SK-N-SH (cell line): ENCODE results near the gene VASN. TPM values are rescaled to one million over a fixed set of nuclear protein-coding genes. Genes with fewer than 3 reads are reported as not detected.

Experiments used
- CTCF ChIA-PET: fragments of 300-600, 350-600 bp; formaldehyde crosslinking; extraction: SDS; loops from one replicate; lab custom pipeline; 2021; lab: Yijun Ruan, JAX
- POLR2A ChIA-PET: fragments of 350-600 bp; sonication (Branson Sonifier 250); formaldehyde crosslinking; extraction: SDS; loops from one replicate; lab custom pipeline; 2020; ENCODE audit warnings: antibody characterized with exemption, inconsistent platforms; lab: Yijun Ruan, JAX
- DNase-seq: peaks from one replicate; pipeline ENCODE4 v3.0.0; 2012
- H2AFZ ChIP-seq: fragments of 200-600 bp; sonication (generic); 2 replicates; pipeline ENCODE4 v1.8.1; 2016; ENCODE audit warnings: antibody characterized with exemption, mild to moderate bottlenecking, low read depth
- H3F3A ChIP-seq: fragments of 200-600 bp; sonication (generic); replicated peaks from 2 replicates; pipeline ENCODE3; 2016; ENCODE audit warnings: antibody characterized with exemption, mild to moderate bottlenecking; ENCODE audit not compliant: insufficient read depth
- H3K27ac ChIP-seq, 2 experiments: fragments of 200-500 bp in 1 of 2; fragments of 200-600 bp in 1 of 2; sonication (Bioruptor generic) in 1 of 2; sonication (generic), shearing (Covaris generic) in 1 of 2; 2 replicates each; pipeline versions ENCODE4 v1.5.1 to v1.6.1; 2014 to 2016; ENCODE audit warnings: low read depth in 2 of 2, inconsistent platforms in 1 of 2, low read length in 1 of 2, mild to moderate bottlenecking in 1 of 2, mixed read lengths in 1 of 2
- H3K27me3 ChIP-seq: fragments of 200-600 bp; sonication (generic), shearing (Covaris generic); 2 replicates; pipeline ENCODE4 v1.6.1; 2016; ENCODE audit warnings: mixed run types; ENCODE audit not compliant: insufficient read depth
- H3K36me3 ChIP-seq, 2 experiments: fragments of 200-500 bp in 1 of 2; fragments of 200-600 bp in 1 of 2; sonication (Bioruptor generic) in 1 of 2; sonication (generic) in 1 of 2; replicated peaks in 1 of 2; 2 replicates each; pipeline versions ENCODE3 to v1.5.1; 2014 to 2016; ENCODE audit warnings: low read length in 1 of 2, mild to moderate bottlenecking in 1 of 2; ENCODE audit not compliant: insufficient read depth in 2 of 2, control insufficient read depth in 1 of 2
- H3K4me1 ChIP-seq, 2 experiments: fragments of 200-500 bp in 1 of 2; fragments of 200-600 bp in 1 of 2; sonication (Bioruptor generic) in 1 of 2; sonication (generic), shearing (Covaris generic) in 1 of 2; 2 replicates each; pipeline versions ENCODE4 v1.5.1 to v1.6.1; 2014 to 2016; ENCODE audit warnings: low read depth in 1 of 2, low read length in 1 of 2, mixed run types in 1 of 2; ENCODE audit not compliant: insufficient read depth in 2 of 2, control insufficient read depth in 1 of 2
- H3K4me2 ChIP-seq: fragments of 200-600 bp; sonication (generic), shearing (Covaris generic); 2 replicates; pipeline ENCODE4 v1.6.1; 2017; ENCODE audit warnings: mixed run types
- H3K4me3 ChIP-seq, 2 experiments: fragments of 200-500 bp in 1 of 2; fragments of 200-600 bp in 1 of 2; sonication (Bioruptor generic) in 1 of 2; sonication (generic), shearing (Covaris generic) in 1 of 2; 2 replicates each; pipeline versions ENCODE4 v1.5.1 to v1.8.1; 2014 to 2016; ENCODE audit warnings: low read depth in 2 of 2, inconsistent platforms in 1 of 2, low read length in 1 of 2, mild to moderate bottlenecking in 1 of 2, mixed read lengths in 1 of 2, moderate library complexity in 1 of 2
- H3K79me2 ChIP-seq: fragments of 200-600 bp; sonication (generic); 2 replicates; pipeline ENCODE4 v1.8.1; 2017; ENCODE audit warnings: mild to moderate bottlenecking; ENCODE audit not compliant: insufficient read depth
- H3K9ac ChIP-seq: fragments of 200-600 bp; sonication (generic); 2 replicates; pipeline ENCODE4 v1.6.1; 2017; ENCODE audit warnings: mixed run types
- H3K9me2 ChIP-seq: fragments of 200-600 bp; sonication (generic); 2 replicates; pipeline ENCODE4 v1.6.1; 2017; ENCODE audit warnings: mixed run types
- H3K9me3 ChIP-seq: fragments of 200-600 bp; sonication (generic); 2 replicates; pipeline ENCODE4 v1.6.1; 2017; ENCODE audit warnings: mixed run types, mild to moderate bottlenecking, moderate library complexity
- H4K20me1 ChIP-seq: fragments of 200-600 bp; sonication (generic); 2 replicates; pipeline ENCODE4 v1.6.1; 2017; ENCODE audit warnings: mild to moderate bottlenecking, mixed run types; ENCODE audit not compliant: insufficient read depth
- CTCF ChIP-seq: fragments of 200-600 bp; sonication (generic); IDR thresholded peaks from 2 replicates; pipeline ENCODE4 v1.6.1; 2017; ENCODE audit warnings: antibody characterized with exemption, mild to moderate bottlenecking, moderate library complexity
- ELF1 ChIP-seq: IDR thresholded peaks from 2 replicates; pipeline ENCODE4 v1.4.0; 2012
- MXI1 ChIP-seq: IDR thresholded peaks from 2 replicates; pipeline ENCODE4 v1.6.1; 2012; ENCODE audit warnings: mild to moderate bottlenecking, low read depth, low read length, improper control_type of control experiment
- NRF1 ChIP-seq: IDR thresholded peaks from 2 replicates; pipeline ENCODE4 v1.6.1; 2012; ENCODE audit warnings: low read depth, mild to moderate bottlenecking, low read length
- RCOR1 ChIP-seq: fragments of 150-350 bp; IDR thresholded peaks from 2 replicates; pipeline ENCODE4 v1.6.1; 2017; ENCODE audit warnings: antibody characterized with exemption, low read length
- REST ChIP-seq: IDR thresholded peaks from 2 replicates; pipeline ENCODE4 v1.6.1; 2012; ENCODE audit warnings: mild to moderate bottlenecking, low read depth, low read length, moderate library complexity
- TAF1 ChIP-seq: IDR thresholded peaks from 2 replicates; pipeline ENCODE4 v1.6.1; 2012; ENCODE audit warnings: low read depth, mild to moderate bottlenecking, low read length, moderate library complexity, borderline replicate concordance
- YY1 ChIP-seq: IDR thresholded peaks from 2 replicates; pipeline ENCODE4 v1.4.0; 2012; ENCODE audit warnings: low read depth, mild to moderate bottlenecking
- WGBS: methylation state at CpG from one replicate; pipeline ENCODE4 v1.1.6; 2017; ENCODE audit warnings: low lambda C conversion rate; 5-methylcytosine and 5-hydroxymethylcytosine counted together
- polyA plus RNA-seq, 3 experiments: library from polyadenylated mRNA; depleted of rRNA; stranded (reverse); fragments of >200 nt; gene quantifications; 2 replicates each; pipeline ENCODE4 v1.2.3, GENCODE V29; 2012

The VASN gene
- polyA plus RNA-seq, 1 of the 3 experiments (the other 2 are of a cell fraction) = 37.4 TPM

- no peaks in the 10 kb centered on the region for H3K9me2 ChIP-seq
- no peaks in the 10 kb centered on the region for H3K9me3 ChIP-seq
- no peak overlapping the region for H3K4me3 ChIP-seq
- 96% methylated on average over 16 of the region's 32 CpGs for WGBS
- peaks cover 0 to 5% of the 10 kb centered on the region in 2 experiments; a peak in 1 of 4 replicates for H3K4me1 ChIP-seq
- H3K27me3 ChIP-seq = no peaks in the 10 kb centered on the region
- TF ChIP-seq YY1 = no peak
- TF ChIP-seq TAF1 = no peak
- TF ChIP-seq RCOR1 = no peak
- TF ChIP-seq NRF1 = no peak
- TF ChIP-seq CTCF = no peak
- TF ChIP-seq ELF1 = no peak
- TF ChIP-seq MXI1 = no peak
- TF ChIP-seq REST = no peak
- H3K9ac ChIP-seq = no peak overlapping the region
- ChIA-PET CTCF (interaction anchor here (0.7 to 14.9 kb wide), 11 partner anchors 11 to 352 kb away, joined by 3 to 281 read pairs (median 5); partner anchors contain the start of genes GLIS2 and PAM16), POLR2A (no interaction called here)
- H3K27ac ChIP-seq = no peak overlapping the region
- no peak overlapping the region for H2AFZ ChIP-seq
- DNase-seq = no peak
- H3K36me3 ChIP-seq = peaks cover 3 to 49% of the 10 kb centered on the region in 2 experiments
- peaks cover 8% of the 10 kb centered on the region for H3F3A ChIP-seq
- H3K4me2 ChIP-seq = no peak overlapping the region
- peaks cover 28% of the 10 kb centered on the region for H3K79me2 ChIP-seq
- H4K20me1 ChIP-seq = peaks cover 18% of the 10 kb centered on the region
Observed at GRCh38 chr16:4334724-4335495, 36.7 kb upstream of the VASN start.
